HepG2 (cell line): ENCODE results near the gene VSIG2. TPM values are rescaled to one million over a fixed set of nuclear protein-coding genes. Genes with fewer than 3 reads are reported as not detected.

Experiments used
- ATAC-seq: fragments of 200-7000 bp; cut with Tn5 transposase; 3 replicates; pipeline ENCODE4 v1.9.1; 2020; ENCODE audit warnings: mild to moderate bottlenecking, moderate library complexity
- BruUV-seq: library from RNA; stranded (reverse); fragments of 400-500 nt; replicated peaks from 2 replicates; lab custom pipeline; 2021; lab: Mats Ljungman, UMichigan
- CTCF ChIA-PET: fragments of 300-600 bp; formaldehyde crosslinking; extraction: SDS; loops from one replicate; lab custom pipeline; 2021; ENCODE audit warnings: low total read pairs, inconsistent platforms, low intra/inter-chr PET ratio; lab: Yijun Ruan, JAX
- POLR2A ChIA-PET: fragments of 350-600 bp; sonication (Branson Sonifier 250); formaldehyde crosslinking; loops from one replicate; lab custom pipeline; 2020; ENCODE audit warnings: antibody characterized with exemption, inconsistent platforms; lab: Yijun Ruan, JAX
- DNase-seq: peaks from one replicate; pipeline ENCODE4 v3.0.0-alpha.2; 2015; ENCODE audit warnings: low spot score
- FAIRE-seq: peaks from 3 replicates; lab custom pipeline; 2011; peaks lifted over from hg19 to GRCh38; lab: Jason Lieb, UNC
- H2AFZ ChIP-seq: one replicate; pipeline ENCODE4 v1.6.1; 2011; ENCODE audit warnings: low read length, inconsistent platforms
- H3K27ac ChIP-seq: fragments of 300-600 bp; 3 replicates; pipeline ENCODE4 v1.8.0; 2011; ENCODE audit warnings: mixed run types, mild to moderate bottlenecking, mixed read lengths, low read length, inconsistent platforms; ENCODE audit not compliant: insufficient read depth; ENCODE audit errors: extremely low read length
- H3K27me3 ChIP-seq, 2 experiments: fragments of 200-600 bp in 1 of 2; 2 replicates in 1 of 2; 3 replicates in 1 of 2; pipeline versions ENCODE4 v1.6.0 to v1.8.0; 2011; ENCODE audit warnings: low read length in 2 of 2, mild to moderate bottlenecking in 2 of 2, moderate library complexity in 2 of 2, inconsistent platforms in 1 of 2; ENCODE audit not compliant: insufficient read depth in 2 of 2, control insufficient read depth in 1 of 2
- H3K36me3 ChIP-seq, 2 experiments: fragments of 200-600 bp in 1 of 2; replicated peaks in 1 of 2; 2 replicates in 1 of 2; 3 replicates in 1 of 2; pipeline versions ENCODE4 v1.5.1 to v1.8.0; 2011; ENCODE audit warnings: low read length in 2 of 2, inconsistent platforms in 1 of 2; ENCODE audit not compliant: insufficient read depth in 2 of 2, control insufficient read depth in 1 of 2
- H3K4me1 ChIP-seq: 2 replicates; pipeline ENCODE4 v1.5.1; 2012; ENCODE audit warnings: low read length, inconsistent platforms; ENCODE audit not compliant: insufficient read depth
- H3K4me2 ChIP-seq: 2 replicates; pipeline ENCODE4 v1.6.0; 2011; ENCODE audit warnings: low read depth, low read length, inconsistent platforms
- H3K4me3 ChIP-seq, 3 experiments: fragments of 200-600 bp in 1 of 3; sonication (generic), shearing (Covaris generic) in 1 of 3; replicated peaks in 1 of 3; 2 replicates each; pipeline ENCODE4 v1.5.1; 2011 to 2016; ENCODE audit warnings: low read length in 3 of 3, inconsistent platforms in 2 of 3, low read depth in 2 of 3, mild to moderate bottlenecking in 2 of 3, control low read depth in 1 of 3, mixed read lengths in 1 of 3; ENCODE audit not compliant: insufficient read depth in 1 of 3
- H3K79me2 ChIP-seq: one replicate; pipeline ENCODE4 v1.6.1; 2011; ENCODE audit warnings: low read length, inconsistent platforms; ENCODE audit not compliant: insufficient read depth
- H3K9ac ChIP-seq: 2 replicates; pipeline ENCODE4 v1.6.0; 2011; ENCODE audit warnings: mild to moderate bottlenecking, low read depth, low read length, inconsistent platforms; ENCODE audit not compliant: insufficient read depth
- H3K9me3 ChIP-seq: 2 replicates; pipeline ENCODE4 v1.5.1; 2012; ENCODE audit warnings: mild to moderate bottlenecking, low read length
- H4K20me1 ChIP-seq: 2 replicates; pipeline ENCODE4 v1.6.0; 2011; ENCODE audit warnings: inconsistent platforms, mild to moderate bottlenecking, low read length, moderate library complexity; ENCODE audit not compliant: insufficient read depth
- CHCHD3 ChIP-seq: sonication (generic); formaldehyde crosslinking; IDR thresholded peaks from 2 replicates; pipeline ENCODE4 v1.8.0; 2022; ENCODE audit warnings: mild to moderate bottlenecking, missing genetic modification reagents, moderate library complexity
- DRAP1 ChIP-seq: IDR thresholded peaks from 2 replicates; pipeline ENCODE4 v1.6.1; 2016; ENCODE audit warnings: missing genetic modification reagents, missing compliant biosample characterization
- E2F1 ChIP-seq: sonication (generic); formaldehyde crosslinking; IDR thresholded peaks from 2 replicates; pipeline ENCODE4 v1.5.0; 2020; ENCODE audit warnings: missing genetic modification reagents
- ELF4 ChIP-seq: sonication (generic); formaldehyde crosslinking; IDR thresholded peaks from 2 replicates; pipeline ENCODE4 v1.5.0; 2020; ENCODE audit warnings: missing genetic modification reagents, mild to moderate bottlenecking, moderate library complexity, borderline replicate concordance
- RARA ChIP-seq: IDR thresholded peaks from 2 replicates; pipeline ENCODE4 v1.6.1; 2016; ENCODE audit warnings: missing genetic modification reagents, missing compliant biosample characterization
- ZNF276 ChIP-seq: sonication (generic); formaldehyde crosslinking; IDR thresholded peaks from 2 replicates; pipeline ENCODE4 v1.4.0; 2020; ENCODE audit warnings: mild to moderate bottlenecking, low read depth, missing genetic modification reagents
- ZNF296 ChIP-seq: sonication (generic); formaldehyde crosslinking; conservative IDR thresholded peaks from 2 replicates; pipeline ENCODE4 v1.5.0; 2020; ENCODE audit warnings: mild to moderate bottlenecking, missing genetic modification reagents
- ZNF615 ChIP-seq: sonication (generic); formaldehyde crosslinking; IDR thresholded peaks from 2 replicates; pipeline ENCODE4 v1.5.0; 2020; ENCODE audit warnings: mild to moderate bottlenecking, missing genetic modification reagents, borderline replicate concordance
- WGBS: methylation state at CpG from one replicate; pipeline ENCODE4 v1.1.6; 2017; ENCODE audit warnings: low lambda C conversion rate; 5-methylcytosine and 5-hydroxymethylcytosine counted together
- in situ Hi-C: cut with HindIII; loops from 2 replicates; pipeline ENCODE4 v1.10.0; 2017; ENCODE audit warnings: low pct_unique_long_range_greater_than_20kb; ENCODE audit not compliant: extremely low pct_ligation_motif_present
- intact Hi-C: fragments of 100-400 bp; cut with micrococcal nuclease; formaldehyde crosslinking; loops from one replicate; pipeline ENCODE4 v1.10.0; 2022; ENCODE audit not compliant: unreplicated experiment
- polyA plus RNA-seq, 8 experiments: library from polyadenylated mRNA; depleted of rRNA in 3 of 8; stranded (reverse) in 7 of 8; unstranded in 1 of 8; fragments of >200 nt; fragmentation: Illumina TruSeq in 4 of 8; extraction: Trizol in 4 of 8; gene quantifications; 2 replicates each; pipeline versions ENCODE4 v1.2.1 to v1.2.3, GENCODE V29; 2011 to 2016; ENCODE audit warnings: low read depth in 4 of 8, missing spikeins in 1 of 8, mixed read lengths in 1 of 8; ENCODE audit not compliant: insufficient read depth in 1 of 8
- total RNA-seq, 5 experiments: library from RNA; depleted of rRNA; stranded (reverse); fragments of >200 nt; fragmentation: Illumina TruSeq; extraction: Trizol; gene quantifications; 2 replicates each; pipeline ENCODE4 v1.2.3, GENCODE V29; 2016; ENCODE audit warnings: low read depth in 1 of 5

Gene VSIG2
- total and polyA plus RNA-seq, 2 of the 13 experiments (the other 11 are each of a cell fraction or from before 2014, with no cell fraction given) = 0.80 to 2.7 TPM

GRCh38 chr11:124716591-124716990 is 35.5 kb downstream of the VSIG2 start (continued):
- TF ChIP-seq DRAP1 (CRISPR knock-in tag) = no peak

- peaks cover 0 to 30% of the 10 kb centered on the region in 2 experiments; a peak in 3 of 5 replicates for H3K27me3 ChIP-seq
- FAIRE-seq = no peak
- CTCF ChIA-PET = no interaction called here
- no peak for DNase-seq
- no peak for TF ChIP-seq E2F1 (CRISPR knock-in tag)
- no peak for TF ChIP-seq ZNF296 (CRISPR knock-in tag)
- no peak for TF ChIP-seq ZNF276 (CRISPR knock-in tag)
- TF ChIP-seq ZNF615 (CRISPR knock-in tag) = no peak
- no peak for TF ChIP-seq CHCHD3 (CRISPR knock-in tag)
- TF ChIP-seq ELF4 (CRISPR knock-in tag) = no peak
- TF ChIP-seq RARA (CRISPR knock-in tag) = no peak
- TF ChIP-seq, all 625 proteins: peak for 0
- Histone ChIP-seq H3K4me2 (no peak overlapping the region), H4K20me1 (no peaks in the 10 kb centered on the region), H3K4me1 (peaks cover under 1% of the 10 kb centered on the region; the same call in 1 of the 2 replicates), H3K27ac (no peak overlapping the region), H2AFZ (no peak overlapping the region), H3K9me3 (no peaks in the 10 kb centered on the region), H3K36me3 (no peaks in the 10 kb centered on the region), H3K79me2 (no peaks in the 10 kb centered on the region), H3K9ac (no peak overlapping the region), H3K4me3 (no peak overlapping the region)
- intact Hi-C loops = no loop called here
- no TSS peak for BruUV-seq
- POLR2A ChIA-PET = no interaction called here
- 7% methylated on average over 3 of the region's 3 CpGs for WGBS
- in situ Hi-C loops = no loop called here
- ATAC-seq = no peak
Observed at GRCh38 chr11:124712392-124712791, 39.7 kb downstream of the VSIG2 start.
